Cardiac fibroblast (primary cell): ENCODE measurements around the gene SEMA5B.
A peak's percentile ranks its signal among the peaks of the same experiment; 100 is the strongest.

Experiments used
- DNase-seq, 2 donors: peaks; one replicate each; pipeline versions ENCODE4 v3.0.0 to v3.0.0-alpha.2; 2010; ENCODE audit warnings: low read depth in 2 of 2
- H3K4me3 ChIP-seq, 2 donors: replicated peaks in 1 of 2; 1 replicate in 1 of 2; 2 replicates in 1 of 2; pipeline ENCODE4 v1.5.1; 2011; ENCODE audit warnings: low read depth in 2 of 2, low read length in 2 of 2, mild to moderate bottlenecking in 2 of 2, moderate library complexity in 1 of 2
- TF ChIP-seq, protein P1 (sequence below): IDR thresholded peaks from one replicate; pipeline ENCODE4 v1.5.1; 2011; ENCODE audit warnings: low read depth, mild to moderate bottlenecking, low read length, inconsistent platforms

Gene SEMA5B

DNA sequence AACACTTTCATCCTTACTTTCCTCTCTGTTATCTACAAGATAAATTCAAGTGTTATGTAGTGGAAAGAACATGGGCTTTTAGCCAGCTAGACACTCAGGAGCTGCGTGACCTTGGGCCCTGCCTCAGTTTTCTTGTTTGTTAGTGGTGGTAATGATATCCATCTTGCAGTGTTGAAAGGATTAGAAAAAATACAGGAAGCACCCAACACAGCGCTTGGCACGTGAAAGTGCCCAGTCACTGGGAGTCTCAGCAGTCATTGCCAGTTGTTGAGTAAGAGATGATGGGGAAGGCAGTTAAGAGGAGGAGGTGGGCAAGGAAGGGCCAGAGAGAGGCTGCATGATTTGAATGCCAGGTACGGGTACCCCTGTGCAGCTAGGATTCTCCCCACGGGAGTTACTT lies 44.6 kb upstream of the SEMA5B start:
- TF ChIP-seq, protein P1, sequence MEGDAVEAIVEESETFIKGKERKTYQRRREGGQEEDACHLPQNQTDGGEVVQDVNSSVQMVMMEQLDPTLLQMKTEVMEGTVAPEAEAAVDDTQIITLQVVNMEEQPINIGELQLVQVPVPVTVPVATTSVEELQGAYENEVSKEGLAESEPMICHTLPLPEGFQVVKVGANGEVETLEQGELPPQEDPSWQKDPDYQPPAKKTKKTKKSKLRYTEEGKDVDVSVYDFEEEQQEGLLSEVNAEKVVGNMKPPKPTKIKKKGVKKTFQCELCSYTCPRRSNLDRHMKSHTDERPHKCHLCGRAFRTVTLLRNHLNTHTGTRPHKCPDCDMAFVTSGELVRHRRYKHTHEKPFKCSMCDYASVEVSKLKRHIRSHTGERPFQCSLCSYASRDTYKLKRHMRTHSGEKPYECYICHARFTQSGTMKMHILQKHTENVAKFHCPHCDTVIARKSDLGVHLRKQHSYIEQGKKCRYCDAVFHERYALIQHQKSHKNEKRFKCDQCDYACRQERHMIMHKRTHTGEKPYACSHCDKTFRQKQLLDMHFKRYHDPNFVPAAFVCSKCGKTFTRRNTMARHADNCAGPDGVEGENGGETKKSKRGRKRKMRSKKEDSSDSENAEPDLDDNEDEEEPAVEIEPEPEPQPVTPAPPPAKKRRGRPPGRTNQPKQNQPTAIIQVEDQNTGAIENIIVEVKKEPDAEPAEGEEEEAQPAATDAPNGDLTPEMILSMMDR: no peak
- DNase-seq: peak in 1 of 2 donors; percentile 55
- no peak overlapping the region for H3K4me3 ChIP-seq

DNA sequence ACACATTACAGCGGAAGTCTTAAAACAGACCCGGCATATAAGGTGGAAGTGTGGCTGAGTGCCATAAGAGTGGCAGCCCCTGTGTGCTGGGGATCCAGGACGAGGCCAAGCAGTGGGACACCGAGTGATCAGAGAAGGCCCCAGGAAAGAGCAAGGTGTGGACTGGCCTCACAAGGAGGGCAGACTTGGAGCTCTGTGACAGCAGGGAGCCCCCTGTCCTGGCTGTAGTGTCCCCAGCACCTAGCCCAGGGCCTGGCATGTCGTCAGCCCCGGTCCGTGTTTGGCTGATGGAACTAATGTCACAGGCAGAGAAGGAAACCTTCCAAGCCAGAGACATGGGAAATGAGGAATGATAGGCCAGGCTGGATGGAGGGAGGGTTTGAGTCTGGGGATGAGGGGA lies 44.0 kb upstream of the SEMA5B start:
- no peak for DNase-seq
- no peak overlapping the region for H3K4me3 ChIP-seq
- TF ChIP-seq, protein P1: no peak

- no peak overlapping the region for H3K4me3 ChIP-seq
- peak in 1 of 2 donors; percentile 44 for DNase-seq
- TF ChIP-seq, protein P1: peak; percentile 25
Observed at GRCh38 chr3:123071146-123071545, 43.6 kb upstream of the SEMA5B start.

- no peak overlapping the region for H3K4me3 ChIP-seq
- TF ChIP-seq, protein P1: no peak
- no peak for DNase-seq
Observed at GRCh38 chr3:123070510-123070909, 42.9 kb upstream of the SEMA5B start.

DNA sequence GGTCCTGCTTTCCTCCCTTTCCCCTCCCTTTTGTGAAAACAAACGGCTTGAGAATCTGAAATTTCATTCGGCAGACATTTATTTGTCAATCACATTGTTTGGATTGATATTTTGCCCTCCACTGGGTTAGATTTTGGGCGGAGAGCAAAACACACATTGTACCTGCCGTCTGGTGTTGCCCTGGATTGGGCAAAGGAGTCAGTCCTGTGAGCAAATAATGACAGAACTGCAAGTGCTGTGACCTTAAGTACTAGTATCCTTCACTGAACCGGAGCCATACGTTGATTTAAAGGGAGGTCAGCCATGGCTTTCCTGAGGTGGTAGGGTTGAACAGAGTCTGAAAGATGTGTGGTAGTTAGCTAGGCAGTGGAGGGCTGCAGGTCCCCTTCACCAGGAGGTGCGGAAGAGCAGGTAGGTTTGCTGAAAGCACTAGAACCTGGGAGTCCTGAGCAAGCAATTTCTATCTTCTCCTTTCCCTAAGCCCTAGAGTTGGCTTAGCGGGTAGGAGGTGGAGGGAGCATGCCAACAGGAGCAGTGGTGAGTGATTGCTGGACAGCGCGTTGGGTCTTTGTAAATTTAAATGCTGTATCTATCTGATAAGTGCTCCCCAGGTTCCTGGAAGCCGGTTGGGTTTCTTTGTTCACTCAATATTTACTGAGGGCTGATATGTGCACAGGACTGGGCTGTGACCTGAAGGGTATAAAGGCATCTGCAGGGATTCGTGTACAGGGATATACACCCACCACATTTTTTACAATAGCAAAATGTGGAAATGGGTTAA lies 41.2 kb upstream of the SEMA5B start:
- peak overlapping the region; percentile 92 to 97 for H3K4me3 ChIP-seq
- no peak for DNase-seq
- TF ChIP-seq, protein P1: no peak

- TF ChIP-seq, protein P1: no peak
- peak overlapping the region; percentile 92 to 97 for H3K4me3 ChIP-seq
- DNase-seq: no peak
Observed at GRCh38 chr3:123067689-123068600, 40.4 kb upstream of the SEMA5B start.
